GM19438 (cell line): ENCODE measurements around the gene TSPAN7.

ENCODE experiments used
- ATAC-seq: cut with Tn5 transposase; IDR thresholded peaks from one replicate; pipeline ENCODE4 v1.9.1; 2021; ENCODE audit warnings: low read depth; ENCODE audit not compliant: unreplicated experiment

The TSPAN7 gene

DNA sequence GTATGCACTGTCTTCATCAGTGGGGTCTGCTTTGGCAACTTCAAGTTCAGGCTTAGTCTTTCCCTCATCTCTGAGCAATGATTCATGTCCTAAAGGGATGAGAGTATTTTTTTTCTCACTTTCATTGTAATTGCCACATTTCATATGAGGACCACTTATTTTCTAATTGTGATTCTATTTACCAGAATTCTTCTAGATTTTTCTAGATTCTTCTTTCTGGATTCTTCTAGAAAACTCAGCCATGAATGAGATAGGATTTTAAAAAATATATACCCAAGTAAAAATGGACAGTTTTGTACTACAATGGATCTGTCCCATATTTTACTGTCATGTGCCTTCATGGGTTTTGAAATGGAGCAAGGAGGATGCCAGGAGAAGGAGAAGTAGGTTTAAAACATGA lies 78.4 kb downstream of the TSPAN7 start:
- ATAC-seq: no peak

DNA sequence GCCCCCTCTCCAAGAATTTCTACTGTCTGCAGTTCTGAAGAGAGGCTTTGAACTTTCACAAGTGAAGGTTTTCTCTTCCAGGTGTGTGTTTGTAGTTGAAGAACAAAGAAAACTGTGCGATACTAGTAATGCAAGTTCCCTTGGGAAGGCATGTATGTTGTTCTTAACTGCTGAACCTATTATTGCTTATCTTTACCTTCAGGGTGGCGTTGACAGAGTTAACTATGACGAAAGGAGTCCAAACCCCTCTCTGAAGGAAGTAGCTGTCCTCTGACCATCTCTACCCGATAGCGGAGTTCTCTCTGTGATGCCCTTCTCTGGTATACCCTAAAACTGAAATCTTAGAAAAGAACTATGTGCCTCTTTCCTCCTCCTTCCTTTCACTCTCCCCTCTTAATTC lies 79.9 kb downstream of the TSPAN7 start:
- ATAC-seq: no peak

DNA sequence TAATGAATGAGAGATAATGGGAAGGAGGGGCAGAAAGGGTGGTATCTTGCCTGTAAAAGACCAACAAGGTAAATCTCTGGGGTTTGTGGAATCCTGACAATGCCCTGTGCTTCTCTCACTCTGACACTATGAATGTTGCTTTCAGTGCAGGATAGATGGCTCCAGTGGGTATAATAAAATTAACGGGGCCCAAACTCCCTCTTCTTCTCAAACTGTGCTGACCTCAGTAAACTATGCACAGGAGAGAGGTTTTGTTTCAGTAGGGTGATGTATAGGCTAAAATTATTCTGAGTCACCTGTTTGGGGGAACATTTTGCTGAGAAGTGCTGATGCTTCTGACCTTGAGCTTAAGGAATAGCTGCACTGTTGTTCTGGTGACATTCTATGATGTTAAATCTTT lies 82.6 kb downstream of the TSPAN7 start:
- ATAC-seq: no peak

- ATAC-seq: no peak
These were observed 84.8 kb downstream of the TSPAN7 start for GRCh38 chrX:38646129-38646528.

- no peak for ATAC-seq
These were observed 87.9 kb downstream of the TSPAN7 start for GRCh38 chrX:38649221-38649620.

DNA sequence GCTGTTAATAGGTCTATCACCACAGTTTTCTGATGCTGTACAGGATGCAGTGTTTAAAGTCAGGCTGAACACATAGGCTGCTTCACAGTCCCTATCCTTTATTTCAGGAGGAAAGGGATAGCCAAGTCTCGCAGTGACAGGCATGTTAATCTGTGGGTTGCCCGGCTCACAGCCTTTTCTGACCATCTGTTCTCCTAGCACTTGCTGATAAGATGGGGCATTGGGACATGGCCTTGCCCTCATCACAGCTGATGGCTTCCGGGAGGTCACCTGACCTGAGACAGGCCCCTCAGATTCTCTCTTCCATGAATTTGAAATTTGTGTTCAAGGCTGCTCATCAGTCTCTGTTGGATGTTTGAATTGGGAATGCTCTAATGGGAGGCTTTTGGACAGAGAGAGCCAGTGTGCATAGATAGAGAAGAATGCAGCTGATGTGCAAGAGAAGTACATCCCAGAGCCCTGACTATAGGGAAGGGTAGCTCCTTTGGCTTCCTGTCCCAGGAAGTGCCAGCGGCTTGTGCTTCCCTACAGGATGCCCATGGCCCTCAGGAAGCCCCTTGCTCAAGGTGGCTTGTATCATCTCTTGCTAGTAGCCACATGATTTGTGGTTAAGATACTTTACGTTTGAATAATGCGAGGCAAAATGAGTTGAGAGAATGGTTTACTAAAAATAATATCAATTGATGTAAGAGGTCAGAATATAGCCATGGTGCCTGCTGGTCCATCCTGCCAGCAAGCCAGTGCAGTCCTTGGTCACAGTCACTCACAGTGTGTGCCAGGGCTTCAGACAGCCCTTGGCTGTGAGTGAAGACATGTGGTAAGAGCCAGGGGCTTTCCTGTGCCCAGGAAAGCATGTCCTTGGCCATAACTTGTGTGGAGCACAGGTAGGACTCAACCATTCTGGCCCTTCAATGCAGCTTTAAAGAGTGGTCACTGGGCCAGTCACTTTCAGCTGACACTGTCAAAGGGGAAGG lies 88.6 kb downstream of the TSPAN7 start:
- no peak for ATAC-seq

DNA sequence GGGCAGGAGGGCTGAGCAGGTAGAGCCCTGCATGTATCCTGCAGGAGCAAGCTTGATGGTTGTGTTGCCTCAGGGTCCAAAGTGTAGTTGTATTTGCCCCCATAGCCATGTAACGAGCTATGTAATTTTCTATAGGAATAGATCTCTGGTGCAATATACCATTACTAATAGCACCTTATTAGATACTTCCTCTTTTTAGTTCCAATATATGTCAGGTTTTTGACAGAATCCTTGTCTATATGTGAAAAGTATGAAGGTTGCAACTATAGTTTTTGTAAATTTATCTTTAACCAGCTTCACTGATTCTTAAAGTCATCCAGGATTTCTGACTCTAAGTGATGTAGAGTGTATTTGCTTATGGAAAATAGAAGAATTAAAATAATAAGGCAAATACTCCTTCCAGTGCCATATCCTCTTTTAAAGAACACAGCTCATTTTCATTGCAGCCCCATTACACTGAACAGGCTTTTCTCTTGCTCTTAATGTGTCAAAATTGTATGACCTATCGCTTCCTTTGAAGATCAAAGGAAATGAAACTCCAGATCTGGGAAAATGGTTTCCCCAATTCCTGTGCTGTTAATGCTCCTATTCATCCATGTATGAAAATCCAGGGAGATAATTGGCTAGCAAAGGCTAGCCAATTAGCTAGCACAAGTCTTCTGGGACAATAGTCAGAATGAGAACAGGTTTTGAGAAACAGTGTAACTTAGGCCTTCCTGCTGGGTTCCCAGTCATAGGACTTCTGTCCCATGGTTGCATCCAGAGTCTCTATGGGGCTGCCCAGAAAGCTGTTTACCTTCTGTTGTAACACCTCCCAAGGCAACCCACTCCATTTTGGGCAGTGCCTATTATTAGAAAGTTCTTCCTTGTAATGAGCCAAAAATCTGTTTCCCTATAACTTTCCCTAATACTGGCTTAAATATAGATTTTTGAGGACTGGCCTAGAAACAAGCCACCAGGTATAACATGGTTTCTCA lies 90.6 kb downstream of the TSPAN7 start:
- no peak for ATAC-seq

DNA sequence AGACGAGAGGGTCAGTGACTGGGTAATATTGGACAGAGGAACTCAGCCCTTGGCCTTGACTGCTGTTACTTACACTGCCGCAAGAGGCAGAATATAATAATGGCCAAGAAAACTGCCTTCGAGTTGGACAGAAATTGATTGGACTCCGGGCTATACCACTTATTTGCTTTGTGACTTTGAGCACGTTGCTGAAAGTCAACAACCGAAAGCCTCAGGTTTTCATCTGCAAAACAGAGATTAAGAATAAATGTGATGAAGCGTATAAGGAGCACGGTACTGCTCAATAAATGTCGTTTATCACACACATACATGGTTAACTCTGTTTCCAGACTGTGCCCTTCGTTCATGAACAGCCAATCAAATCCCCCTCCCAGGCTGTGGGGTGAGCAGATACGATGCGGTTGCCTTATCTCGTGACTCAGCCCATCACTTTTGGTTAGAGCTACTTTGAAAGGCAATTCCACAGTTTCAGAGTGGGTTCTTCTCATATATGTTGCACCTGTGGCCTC lies 91.6 kb downstream of the TSPAN7 start:
- no peak for ATAC-seq

GRCh38 chrX:38654302-38654701 lies 93.0 kb downstream of the TSPAN7 start:
- no peak for ATAC-seq

DNA sequence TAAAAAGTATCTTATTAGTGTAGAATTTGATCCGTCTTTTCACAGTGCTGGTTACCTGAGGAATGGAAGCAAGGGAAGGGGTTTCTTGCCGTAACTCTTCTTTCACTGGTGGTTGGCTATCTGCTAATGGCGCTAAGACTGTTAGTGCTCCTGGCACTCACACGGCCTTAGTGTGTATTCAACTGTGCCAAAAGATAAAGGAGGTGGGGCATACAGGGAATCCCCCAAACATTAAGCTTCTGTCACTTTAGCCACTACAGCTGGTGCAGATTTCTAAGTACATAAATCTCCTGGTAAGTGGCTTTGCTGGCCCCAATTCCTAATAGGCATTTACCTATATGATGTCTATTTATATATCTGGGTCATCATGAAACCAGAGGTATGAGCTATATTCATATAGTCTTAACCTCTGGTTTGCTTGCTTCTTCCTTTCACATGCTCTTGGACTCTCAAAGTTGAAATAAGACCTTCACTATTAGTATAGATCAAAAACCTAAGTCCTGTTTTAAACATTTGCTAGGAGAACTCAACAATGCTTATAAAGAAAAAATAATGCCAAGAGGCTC lies 95.1 kb downstream of the TSPAN7 start:
- ATAC-seq: no peak

DNA sequence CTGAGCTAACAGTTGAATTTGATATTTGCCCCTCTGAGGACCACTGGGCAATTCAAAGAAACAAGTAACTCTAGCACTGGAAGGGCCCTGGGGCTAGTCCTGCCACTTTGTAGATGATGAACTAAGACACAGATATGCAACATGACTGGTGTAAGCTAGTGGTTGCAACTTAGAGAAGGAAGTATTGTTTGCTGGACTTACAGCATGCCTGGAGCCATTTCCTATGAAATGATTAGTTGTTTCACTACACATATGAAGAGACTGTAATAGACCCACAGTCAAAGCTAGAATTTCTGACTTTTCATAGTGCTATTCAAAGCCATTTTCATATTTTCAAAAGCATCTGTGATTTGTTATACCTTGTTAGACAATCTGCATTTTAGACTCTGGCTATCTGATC lies 96.2 kb downstream of the TSPAN7 start:
- ATAC-seq: no peak

GRCh38 chrX:38660395-38661102 lies 99.2 kb downstream of the TSPAN7 start:
- no peak for ATAC-seq

DNA sequence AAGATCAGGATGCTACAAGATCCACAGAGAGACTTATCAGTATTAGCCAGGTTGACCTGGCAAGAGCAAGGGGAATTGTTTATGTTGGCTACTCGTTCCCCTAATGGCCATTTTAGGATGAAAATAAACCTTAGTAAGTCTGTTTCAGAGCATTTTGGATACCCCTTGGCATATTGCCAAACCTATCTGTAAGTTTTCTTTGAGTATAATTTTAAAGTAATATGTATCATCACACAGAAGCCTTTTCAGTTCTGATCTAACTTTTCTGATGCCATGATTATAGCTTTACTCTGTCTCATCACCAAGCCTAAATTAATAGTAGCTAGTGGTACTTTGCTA lies 99.7 kb downstream of the TSPAN7 start:
- ATAC-seq: no peak

DNA sequence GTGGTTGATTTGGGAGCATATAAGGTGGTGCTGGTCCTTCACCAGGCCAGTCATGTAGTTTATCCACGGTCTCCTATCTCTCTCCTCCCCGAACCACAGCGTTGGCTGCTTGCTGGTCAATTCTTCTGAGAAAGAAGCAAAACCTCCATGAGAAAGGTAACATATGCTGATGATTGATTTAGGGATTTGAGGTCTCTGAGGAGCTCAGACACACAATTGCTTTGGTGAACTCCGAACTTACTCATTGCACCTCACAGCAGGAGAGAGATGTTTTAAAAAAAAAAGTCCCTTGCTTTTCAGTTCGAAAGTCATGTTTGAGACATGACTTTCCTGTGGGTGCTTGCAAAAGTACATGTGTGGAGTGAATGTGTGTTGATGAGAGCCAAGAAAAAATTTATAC lies 100.2 kb downstream of the TSPAN7 start:
- ATAC-seq: no peak

- ATAC-seq: no peak
These were observed 101.3 kb downstream of the TSPAN7 start for GRCh38 chrX:38662640-38663039.

GRCh38 chrX:38664285-38664684 lies 102.9 kb downstream of the TSPAN7 start:
- no peak for ATAC-seq

DNA sequence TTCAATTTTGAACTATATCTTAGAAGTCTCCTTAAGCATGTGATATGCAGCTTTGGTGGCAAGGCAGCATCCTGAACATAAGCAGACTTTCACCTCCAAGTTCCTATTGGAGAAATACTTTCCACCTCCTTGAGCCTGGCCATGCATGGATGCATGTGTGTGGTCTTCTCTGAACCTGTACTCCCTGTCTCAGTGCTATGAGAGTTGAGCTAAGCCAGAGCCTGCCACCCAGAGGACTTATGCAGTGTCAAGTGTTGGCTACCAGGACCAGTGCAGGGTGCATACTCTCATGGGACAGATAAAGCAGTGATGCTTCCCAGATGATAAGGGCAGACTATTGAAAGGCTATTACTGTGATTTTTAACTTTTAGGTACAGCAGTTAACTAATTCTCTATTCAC lies 105.6 kb downstream of the TSPAN7 start:
- no peak for ATAC-seq

GRCh38 chrX:38668771-38669170 lies 107.4 kb downstream of the TSPAN7 start:
- no peak for ATAC-seq

DNA sequence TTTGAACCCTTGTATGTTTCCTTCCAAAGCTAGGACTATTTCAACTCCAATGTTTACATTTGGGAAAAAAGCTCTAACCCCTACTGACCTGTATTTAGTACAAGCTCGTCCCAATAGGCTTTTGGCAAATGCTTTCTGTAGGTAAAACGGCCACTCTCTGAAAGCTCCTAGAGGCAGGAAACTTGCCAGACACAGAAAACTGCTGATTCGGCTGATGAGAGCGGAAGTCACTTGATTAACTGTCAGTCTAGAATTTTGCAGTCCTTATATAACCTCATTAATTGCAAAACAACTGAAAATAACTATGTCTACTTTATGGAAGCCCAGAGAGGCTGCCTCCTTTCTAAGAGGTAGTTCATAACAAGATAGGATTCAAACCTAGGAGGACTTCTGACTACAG lies 108.1 kb downstream of the TSPAN7 start:
- ATAC-seq: no peak

- ATAC-seq: no peak
These were observed 111.3 kb downstream of the TSPAN7 start for GRCh38 chrX:38672646-38673045.
